ENCODE data around the gene PCDHA7.
"Not testable (repeated sequence)": the region's sequence is repeated elsewhere in the genome, so short reads cannot be mapped to it uniquely, and the experiment has no call there.

Gene PCDHA7

DNA sequence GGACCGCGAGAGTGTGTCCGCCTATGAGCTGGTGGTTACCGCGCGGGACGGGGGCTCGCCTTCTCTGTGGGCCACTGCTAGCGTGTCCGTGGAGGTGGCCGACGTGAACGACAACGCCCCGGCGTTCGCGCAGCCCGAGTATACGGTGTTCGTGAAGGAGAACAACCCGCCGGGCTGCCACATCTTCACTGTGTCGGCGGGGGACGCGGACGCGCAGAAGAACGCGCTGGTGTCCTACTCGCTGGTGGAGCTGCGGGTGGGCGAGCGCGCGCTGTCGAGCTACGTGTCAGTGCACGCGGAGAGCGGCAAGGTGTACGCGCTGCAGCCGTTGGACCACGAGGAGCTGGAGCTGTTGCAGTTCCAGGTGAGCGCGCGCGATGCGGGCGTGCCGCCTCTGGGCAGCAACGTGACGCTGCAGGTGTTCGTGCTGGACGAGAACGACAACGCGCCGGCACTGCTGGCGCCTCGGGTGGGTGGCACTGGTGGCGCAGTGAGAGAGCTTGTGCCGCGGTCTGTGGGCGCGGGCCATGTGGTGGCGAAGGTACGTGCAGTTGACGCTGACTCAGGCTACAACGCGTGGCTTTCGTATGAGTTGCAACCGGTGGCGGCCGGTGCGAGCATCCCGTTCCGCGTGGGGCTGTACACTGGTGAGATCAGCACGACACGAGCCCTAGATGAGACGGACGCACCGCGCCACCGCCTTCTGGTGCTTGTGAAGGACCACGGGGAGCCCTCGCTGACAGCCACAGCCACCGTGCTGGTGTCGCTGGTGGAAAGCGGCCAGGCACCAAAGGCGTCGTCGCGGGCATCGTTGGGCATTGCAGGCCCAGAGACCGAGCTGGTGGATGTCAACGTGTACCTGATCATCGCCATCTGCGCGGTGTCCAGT lies 1.8 kb downstream of the PCDHA7 start:
- Histone ChIP-seq H3K27me3 (replicated peaks; ENCODE audit: control insufficient read depth, insufficient read depth, low read length) (no peaks in the 10 kb centered on the region), H3K4me3 (replicated peaks; ENCODE audit: low read depth, low read length) (no peak overlapping the region), H3K36me3 (ENCODE audit: control insufficient read depth, insufficient read depth, low read length) (no peaks in the 10 kb centered on the region)
- DNase-seq (ENCODE audit: extremely low read depth, insufficient read length) = no peak
- TF ChIP-seq, protein P1, sequence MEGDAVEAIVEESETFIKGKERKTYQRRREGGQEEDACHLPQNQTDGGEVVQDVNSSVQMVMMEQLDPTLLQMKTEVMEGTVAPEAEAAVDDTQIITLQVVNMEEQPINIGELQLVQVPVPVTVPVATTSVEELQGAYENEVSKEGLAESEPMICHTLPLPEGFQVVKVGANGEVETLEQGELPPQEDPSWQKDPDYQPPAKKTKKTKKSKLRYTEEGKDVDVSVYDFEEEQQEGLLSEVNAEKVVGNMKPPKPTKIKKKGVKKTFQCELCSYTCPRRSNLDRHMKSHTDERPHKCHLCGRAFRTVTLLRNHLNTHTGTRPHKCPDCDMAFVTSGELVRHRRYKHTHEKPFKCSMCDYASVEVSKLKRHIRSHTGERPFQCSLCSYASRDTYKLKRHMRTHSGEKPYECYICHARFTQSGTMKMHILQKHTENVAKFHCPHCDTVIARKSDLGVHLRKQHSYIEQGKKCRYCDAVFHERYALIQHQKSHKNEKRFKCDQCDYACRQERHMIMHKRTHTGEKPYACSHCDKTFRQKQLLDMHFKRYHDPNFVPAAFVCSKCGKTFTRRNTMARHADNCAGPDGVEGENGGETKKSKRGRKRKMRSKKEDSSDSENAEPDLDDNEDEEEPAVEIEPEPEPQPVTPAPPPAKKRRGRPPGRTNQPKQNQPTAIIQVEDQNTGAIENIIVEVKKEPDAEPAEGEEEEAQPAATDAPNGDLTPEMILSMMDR (IDR thresholded peaks at IDR 0.05; ENCODE audit: insufficient read depth, low read length, poor library complexity, severe bottlenecking) = no peak

DNA sequence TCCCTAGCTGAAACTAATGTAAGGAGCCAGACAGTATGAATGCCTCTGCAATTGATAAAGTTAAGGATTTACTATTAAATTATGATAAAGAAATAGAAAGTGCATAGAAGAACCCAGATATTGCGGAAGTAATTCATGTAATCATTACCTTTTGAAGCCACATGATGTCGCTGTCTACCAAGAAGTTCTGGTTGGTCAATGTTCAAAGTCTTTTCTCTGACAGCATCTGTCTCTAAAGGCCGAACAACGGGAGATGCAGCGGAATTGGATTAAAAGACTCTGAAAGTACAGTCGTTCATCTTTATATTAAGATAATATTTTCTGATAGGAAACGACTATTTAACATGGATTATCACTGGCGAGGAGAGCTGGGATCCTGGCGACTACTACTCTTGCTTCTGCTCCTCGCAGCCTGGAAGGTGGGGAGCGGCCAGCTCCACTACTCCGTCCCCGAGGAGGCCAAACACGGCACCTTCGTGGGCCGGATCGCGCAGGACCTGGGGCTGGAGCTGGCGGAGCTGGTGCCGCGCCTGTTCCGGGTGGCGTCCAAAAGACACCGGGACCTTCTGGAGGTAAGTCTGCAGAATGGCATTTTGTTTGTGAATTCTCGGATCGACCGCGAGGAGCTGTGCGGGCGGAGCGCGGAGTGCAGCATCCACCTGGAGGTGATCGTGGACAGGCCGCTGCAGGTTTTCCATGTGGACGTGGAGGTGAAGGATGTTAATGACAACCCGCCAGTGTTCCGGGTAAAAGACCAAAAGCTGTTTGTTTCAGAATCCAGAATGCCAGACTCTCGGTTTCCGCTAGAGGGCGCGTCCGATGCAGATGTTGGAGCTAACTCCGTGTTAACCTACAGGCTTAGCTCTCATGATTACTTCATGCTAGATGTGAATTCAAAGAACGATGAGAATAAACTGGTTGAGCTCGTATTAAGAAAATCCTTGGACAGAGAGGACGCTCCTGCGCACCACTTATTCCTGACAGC lies 7.2 kb downstream of the PCDHA7 start, which contains the start of gene PCDHA8:
Gene PCDHA8, plus strand, starts transcription at position 210 of the 985 bp plus-strand sequence. Its CDS starts 135 bp downstream, at position 345.
- DNase-seq (ENCODE audit: extremely low read depth, insufficient read length) = no peak
- Histone ChIP-seq H3K4me3 (replicated peaks; ENCODE audit: low read depth, low read length) (no peak within 1 kb of the TSS), H3K36me3 (ENCODE audit: control insufficient read depth, insufficient read depth, low read length) (no peaks in the 10 kb centered on the region), H3K27me3 (replicated peaks; ENCODE audit: control insufficient read depth, insufficient read depth, low read length) (no peaks in the 10 kb centered on the region)
- TF ChIP-seq, protein P1 (IDR thresholded peaks at IDR 0.05; ENCODE audit: insufficient read depth, low read length, poor library complexity, severe bottlenecking) = peak; percentile 20

DNA sequence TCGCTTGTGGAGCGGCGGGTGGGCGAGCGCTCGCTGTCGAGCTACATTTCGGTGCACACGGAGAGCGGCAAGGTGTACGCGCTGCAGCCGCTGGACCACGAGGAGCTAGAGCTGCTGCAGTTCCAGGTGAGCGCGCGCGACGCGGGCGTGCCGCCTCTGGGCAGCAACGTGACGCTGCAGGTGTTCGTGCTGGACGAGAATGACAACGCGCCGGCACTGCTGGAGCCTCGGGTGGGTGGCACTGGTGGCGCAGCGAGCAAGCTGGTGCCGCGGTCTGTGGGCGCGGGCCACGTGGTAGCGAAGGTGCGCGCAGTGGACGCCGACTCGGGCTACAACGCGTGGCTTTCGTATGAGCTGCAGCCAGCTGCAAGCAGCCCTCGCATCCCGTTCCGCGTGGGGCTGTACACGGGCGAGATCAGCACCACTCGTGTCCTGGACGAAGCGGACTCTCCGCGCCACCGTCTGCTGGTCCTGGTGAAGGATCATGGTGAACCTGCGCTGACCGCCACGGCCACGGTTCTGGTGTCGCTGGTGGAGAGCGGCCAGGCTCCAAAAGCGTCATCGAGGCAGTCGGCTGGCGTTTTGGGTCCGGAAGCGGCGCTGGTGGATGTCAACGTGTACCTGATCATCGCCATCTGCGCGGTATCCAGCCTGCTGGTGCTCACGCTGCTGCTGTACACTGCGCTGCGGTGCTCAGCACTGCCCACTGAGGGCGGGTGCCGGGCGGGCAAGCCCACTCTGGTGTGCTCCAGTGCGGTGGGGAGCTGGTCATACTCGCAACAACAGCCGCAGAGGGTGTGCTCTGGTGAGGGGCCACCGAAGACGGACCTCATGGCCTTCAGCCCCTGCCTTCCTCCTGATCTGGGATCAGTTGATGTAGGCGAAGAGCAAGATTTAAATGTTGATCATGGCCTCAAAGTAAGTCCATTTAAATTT lies 9.0 kb downstream of the PCDHA7 start:
- Histone ChIP-seq H3K27me3 (replicated peaks; ENCODE audit: control insufficient read depth, insufficient read depth, low read length) (no peaks in the 10 kb centered on the region), H3K36me3 (ENCODE audit: control insufficient read depth, insufficient read depth, low read length) (no peaks in the 10 kb centered on the region), H3K4me3 (replicated peaks; ENCODE audit: low read depth, low read length) (no peak overlapping the region)
- TF ChIP-seq, protein P1 (IDR thresholded peaks at IDR 0.05; ENCODE audit: insufficient read depth, low read length, poor library complexity, severe bottlenecking) = no peak
- no peak for DNase-seq (ENCODE audit: extremely low read depth, insufficient read length)

DNA sequence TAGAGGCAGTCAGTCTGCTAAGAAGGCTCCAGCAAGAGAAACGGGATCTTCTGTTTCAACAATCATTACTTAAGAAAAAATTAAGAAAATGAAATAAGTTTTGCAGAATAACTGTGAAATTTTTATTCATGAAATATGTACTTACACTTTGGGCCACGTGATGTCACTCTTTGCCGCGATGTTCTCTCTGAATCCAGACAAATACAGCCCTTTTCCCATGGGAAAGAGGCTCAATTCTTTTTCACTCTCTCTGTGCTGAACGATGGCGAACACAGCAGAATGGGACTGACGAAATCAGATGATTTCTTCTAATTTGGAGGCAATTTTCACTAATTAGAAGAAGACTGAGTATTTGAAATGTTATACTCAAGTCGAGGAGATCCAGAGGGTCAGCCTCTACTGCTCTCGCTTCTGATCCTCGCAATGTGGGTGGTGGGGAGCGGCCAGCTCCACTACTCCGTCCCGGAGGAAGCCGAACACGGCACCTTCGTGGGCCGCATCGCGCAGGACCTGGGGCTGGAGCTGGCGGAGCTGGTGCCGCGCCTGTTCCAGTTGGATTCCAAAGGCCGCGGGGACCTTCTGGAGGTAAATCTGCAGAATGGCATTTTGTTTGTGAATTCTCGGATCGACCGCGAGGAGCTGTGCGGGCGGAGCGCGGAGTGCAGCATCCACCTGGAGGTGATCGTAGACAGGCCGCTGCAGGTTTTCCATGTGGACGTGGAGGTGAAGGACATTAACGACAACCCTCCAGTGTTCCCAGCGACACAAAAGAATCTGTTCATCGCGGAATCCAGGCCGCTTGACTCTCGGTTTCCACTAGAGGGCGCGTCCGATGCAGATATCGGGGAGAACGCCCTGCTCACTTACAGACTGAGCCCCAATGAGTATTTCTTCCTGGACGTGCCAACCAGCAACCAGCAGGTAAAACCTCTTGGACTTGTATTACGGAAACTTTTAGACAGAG lies 14.4 kb downstream of the PCDHA7 start, which contains the start of gene PCDHA9:
Gene PCDHA9, plus strand, starts transcription at position 244 of the 964 bp plus-strand sequence. Its CDS starts 114 bp downstream, at position 358.
- H3K36me3 ChIP-seq (ENCODE audit: control insufficient read depth, insufficient read depth, low read length); H3K27me3 ChIP-seq (replicated peaks; ENCODE audit: control insufficient read depth, insufficient read depth, low read length); H3K4me3 ChIP-seq (replicated peaks; ENCODE audit: low read depth, low read length); DNase-seq (ENCODE audit: extremely low read depth, insufficient read length): not testable (repeated sequence)

DNA sequence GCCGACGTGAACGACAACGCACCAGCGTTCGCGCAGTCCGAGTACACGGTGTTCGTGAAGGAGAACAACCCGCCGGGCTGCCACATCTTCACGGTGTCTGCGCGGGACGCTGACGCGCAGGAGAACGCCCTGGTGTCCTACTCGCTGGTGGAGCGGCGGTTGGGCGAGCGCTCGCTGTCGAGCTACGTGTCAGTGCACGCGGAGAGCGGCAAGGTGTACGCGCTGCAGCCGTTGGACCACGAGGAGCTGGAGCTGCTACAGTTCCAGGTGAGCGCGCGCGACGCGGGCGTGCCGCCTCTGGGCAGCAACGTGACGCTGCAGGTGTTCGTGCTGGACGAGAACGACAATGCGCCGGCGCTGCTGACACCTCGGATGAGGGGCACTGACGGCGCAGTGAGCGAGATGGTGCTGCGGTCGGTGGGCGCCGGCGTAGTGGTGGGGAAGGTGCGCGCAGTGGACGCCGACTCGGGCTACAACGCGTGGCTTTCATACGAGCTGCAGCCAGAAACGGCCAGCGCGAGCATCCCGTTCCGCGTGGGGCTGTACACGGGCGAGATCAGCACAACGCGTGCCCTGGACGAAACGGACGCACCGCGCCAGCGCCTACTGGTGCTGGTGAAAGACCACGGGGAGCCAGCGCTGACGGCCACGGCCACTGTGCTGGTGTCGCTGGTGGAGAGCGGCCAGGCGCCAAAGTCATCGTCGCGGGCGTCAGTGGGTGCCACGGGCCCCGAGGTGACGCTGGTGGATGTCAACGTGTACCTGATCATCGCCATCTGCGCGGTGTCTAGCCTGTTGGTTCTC lies 16.0 kb downstream of the PCDHA7 start:
- H3K4me3 ChIP-seq (replicated peaks; ENCODE audit: low read depth, low read length); H3K27me3 ChIP-seq (replicated peaks; ENCODE audit: control insufficient read depth, insufficient read depth, low read length); DNase-seq (ENCODE audit: extremely low read depth, insufficient read length); H3K36me3 ChIP-seq (ENCODE audit: control insufficient read depth, insufficient read depth, low read length): not testable (repeated sequence)
